ENCODE measurements around the gene DCK.

Gene DCK

GRCh38 chr4:70993181-70994068, at the start of gene DCK:
DCK (plus strand) TSS chr4:70993649; CDS start chr4:70993836, 187 bp downstream.
- H3K27me3 ChIP-seq (ENCODE audit: insufficient read depth, low read depth), result no peaks in the 10 kb centered on the region
- peaks cover 43% of the 10 kb centered on the region for H3K79me2 ChIP-seq (ENCODE audit: insufficient read depth, low read depth)
- H4K20me1 ChIP-seq (ENCODE audit: insufficient read depth), result no peaks in the 10 kb centered on the region
- no peaks in the 10 kb centered on the region; the same call in 1 of the 2 replicates for H3K36me3 ChIP-seq (ENCODE audit: insufficient read depth)
- H2AFZ ChIP-seq (ENCODE audit: low read depth), result peak within 1 kb of the TSS; percentile 71
- H3K4me3 ChIP-seq (IDR thresholded peaks at IDR 0.05; ENCODE audit: insufficient read depth, low read depth, low read length), result peak within 1 kb of the TSS; percentile 93
- peak within 1 kb of the TSS; percentile 77 for H3K4me2 ChIP-seq
- H3K9ac ChIP-seq, result peak within 1 kb of the TSS; percentile 77
- TF ChIP-seq CTCF (conservative IDR thresholded peaks at IDR 0.05; ENCODE audit: low read depth, low read length), result no peak
- peaks cover 43% of the 10 kb centered on the region for H3K4me1 ChIP-seq (ENCODE audit: low read depth, poor library complexity, severe bottlenecking)
- H3K27ac ChIP-seq, result peak within 1 kb of the TSS; percentile 57

GRCh38 chr4:70945046-70945445, 48.4 kb upstream of the DCK start:
- Histone ChIP-seq H3K27me3 (ENCODE audit: insufficient read depth, low read depth) (no peaks in the 10 kb centered on the region), H2AFZ (ENCODE audit: low read depth) (no peak overlapping the region), H4K20me1 (ENCODE audit: insufficient read depth) (no peaks in the 10 kb centered on the region), H3K27ac (no peak overlapping the region), H3K9ac (no peak overlapping the region), H3K4me3 (IDR thresholded peaks at IDR 0.05; ENCODE audit: insufficient read depth, low read depth, low read length) (no peak overlapping the region), H3K4me1 (ENCODE audit: low read depth, poor library complexity, severe bottlenecking) (no peaks in the 10 kb centered on the region), H3K79me2 (ENCODE audit: insufficient read depth, low read depth) (no peaks in the 10 kb centered on the region), H3K36me3 (ENCODE audit: insufficient read depth) (no peaks in the 10 kb centered on the region), H3K4me2 (no peak overlapping the region)
- no peak for TF ChIP-seq CTCF (conservative IDR thresholded peaks at IDR 0.05; ENCODE audit: low read depth, low read length)

GRCh38 chr4:70945452-70946055, 47.9 kb upstream of the DCK start:
- no peak for TF ChIP-seq CTCF (conservative IDR thresholded peaks at IDR 0.05; ENCODE audit: low read depth, low read length)
- no peaks in the 10 kb centered on the region for H3K79me2 ChIP-seq (ENCODE audit: insufficient read depth, low read depth)

GRCh38 chr4:70946939-70947338, 46.5 kb upstream of the DCK start:
- H2AFZ ChIP-seq (ENCODE audit: low read depth), result no peak overlapping the region
- H3K9ac ChIP-seq, result no peak overlapping the region
- no peaks in the 10 kb centered on the region for H3K79me2 ChIP-seq (ENCODE audit: insufficient read depth, low read depth)
- no peak overlapping the region for H3K4me2 ChIP-seq
- no peaks in the 10 kb centered on the region for H3K27me3 ChIP-seq (ENCODE audit: insufficient read depth, low read depth)
- no peaks in the 10 kb centered on the region for H3K36me3 ChIP-seq (ENCODE audit: insufficient read depth)
- TF ChIP-seq CTCF (conservative IDR thresholded peaks at IDR 0.05; ENCODE audit: low read depth, low read length), result no peak
- no peak overlapping the region for H3K27ac ChIP-seq
- H3K4me3 ChIP-seq (IDR thresholded peaks at IDR 0.05; ENCODE audit: insufficient read depth, low read depth, low read length), result no peak overlapping the region
- no peaks in the 10 kb centered on the region for H3K4me1 ChIP-seq (ENCODE audit: low read depth, poor library complexity, severe bottlenecking)
- H4K20me1 ChIP-seq (ENCODE audit: insufficient read depth), result no peaks in the 10 kb centered on the region

More at GRCh38 chr4:70945452-70946055, 47.9 kb upstream of the DCK start:
- Histone ChIP-seq H2AFZ (ENCODE audit: low read depth) (no peak overlapping the region), H3K36me3 (ENCODE audit: insufficient read depth) (no peaks in the 10 kb centered on the region), H3K4me1 (ENCODE audit: low read depth, poor library complexity, severe bottlenecking) (no peaks in the 10 kb centered on the region), H3K27me3 (ENCODE audit: insufficient read depth, low read depth) (no peaks in the 10 kb centered on the region), H3K27ac (no peak overlapping the region), H3K9ac (no peak overlapping the region), H3K4me2 (no peak overlapping the region), H3K4me3 (IDR thresholded peaks at IDR 0.05; ENCODE audit: insufficient read depth, low read depth, low read length) (no peak overlapping the region), H4K20me1 (ENCODE audit: insufficient read depth) (no peaks in the 10 kb centered on the region)

Data from KMS-11 (cell line).